ENCODE data around the gene MYCBPAP.

DNA sequence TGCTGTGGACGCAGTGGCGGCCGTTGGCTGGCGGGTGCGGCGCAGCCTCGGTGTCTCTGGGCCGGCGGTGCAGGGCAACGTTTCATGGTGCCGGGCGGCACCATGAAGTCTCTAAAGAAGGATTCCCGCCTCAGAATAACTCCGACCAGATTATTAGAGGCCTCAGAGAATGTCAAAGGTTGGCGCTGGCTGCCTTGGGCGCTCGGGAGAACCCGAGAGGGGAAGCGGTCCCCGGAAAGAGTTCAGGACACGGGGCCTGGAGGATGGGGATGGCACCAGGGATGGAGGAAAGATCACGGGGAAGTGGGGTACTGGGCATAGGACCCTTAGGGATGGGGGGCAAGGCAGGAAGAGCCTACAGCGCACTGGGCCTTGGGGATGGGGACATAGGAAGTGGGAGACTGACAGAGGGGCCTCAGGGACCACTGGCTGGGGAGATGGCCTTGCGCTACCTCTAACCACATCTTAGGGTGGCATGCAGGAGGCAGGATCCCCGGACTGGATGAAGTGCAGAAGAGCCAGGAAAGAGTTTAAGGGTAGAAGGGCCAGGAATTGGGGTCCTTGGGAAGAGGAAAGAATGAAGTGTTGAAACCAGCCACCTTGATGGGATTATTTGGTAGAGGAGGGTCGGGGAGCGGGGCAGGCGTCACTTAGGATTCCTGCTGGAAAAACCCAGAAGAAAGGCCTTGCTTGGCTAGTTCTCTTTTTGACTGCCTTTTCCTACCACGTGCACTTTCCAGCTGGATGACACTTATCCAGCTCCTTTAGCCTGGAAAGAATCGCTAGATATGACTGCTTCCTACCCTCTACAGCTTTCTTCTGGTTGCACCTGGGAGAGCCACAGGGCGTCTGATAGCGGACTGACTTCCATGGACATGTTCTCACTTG lies 578 bp downstream of the MYCBPAP start:
- TF ChIP-seq, protein P1, sequence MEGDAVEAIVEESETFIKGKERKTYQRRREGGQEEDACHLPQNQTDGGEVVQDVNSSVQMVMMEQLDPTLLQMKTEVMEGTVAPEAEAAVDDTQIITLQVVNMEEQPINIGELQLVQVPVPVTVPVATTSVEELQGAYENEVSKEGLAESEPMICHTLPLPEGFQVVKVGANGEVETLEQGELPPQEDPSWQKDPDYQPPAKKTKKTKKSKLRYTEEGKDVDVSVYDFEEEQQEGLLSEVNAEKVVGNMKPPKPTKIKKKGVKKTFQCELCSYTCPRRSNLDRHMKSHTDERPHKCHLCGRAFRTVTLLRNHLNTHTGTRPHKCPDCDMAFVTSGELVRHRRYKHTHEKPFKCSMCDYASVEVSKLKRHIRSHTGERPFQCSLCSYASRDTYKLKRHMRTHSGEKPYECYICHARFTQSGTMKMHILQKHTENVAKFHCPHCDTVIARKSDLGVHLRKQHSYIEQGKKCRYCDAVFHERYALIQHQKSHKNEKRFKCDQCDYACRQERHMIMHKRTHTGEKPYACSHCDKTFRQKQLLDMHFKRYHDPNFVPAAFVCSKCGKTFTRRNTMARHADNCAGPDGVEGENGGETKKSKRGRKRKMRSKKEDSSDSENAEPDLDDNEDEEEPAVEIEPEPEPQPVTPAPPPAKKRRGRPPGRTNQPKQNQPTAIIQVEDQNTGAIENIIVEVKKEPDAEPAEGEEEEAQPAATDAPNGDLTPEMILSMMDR (IDR thresholded peaks at IDR 0.05; ENCODE audit: low read length) = no peak
- no peak for TF ChIP-seq EZH2 (optimal IDR thresholded peaks at IDR 0.05; ENCODE audit: low read depth, low read length)
- TF ChIP-seq EZH2phosphoT487 (IDR thresholded peaks at IDR 0.05; ENCODE audit: low read length) = no peak
